Astrocyte (in vitro differentiated cells and primary cell): ENCODE measurements around the gene DCAF6. TPM values are rescaled to one million over a fixed set of nuclear protein-coding genes. Genes with fewer than 3 reads are reported as not detected.

ENCODE experiments used
- DNase-seq: peaks from one replicate; pipeline ENCODE4 v3.0.0-alpha.2; 2010; ENCODE audit warnings: low read depth
- FAIRE-seq: peaks from 2 replicates; lab custom pipeline; 2011; peaks lifted over from hg19 to GRCh38; lab: Jason Lieb, UNC
- H2AFZ ChIP-seq: 2 replicates; pipeline ENCODE4 v1.6.0; 2012; ENCODE audit warnings: low read depth, low read length, inconsistent platforms
- H3K27ac ChIP-seq: 2 replicates; pipeline ENCODE4 v1.5.1; 2011; ENCODE audit warnings: low read depth, low read length, inconsistent platforms
- H3K27me3 ChIP-seq: 2 replicates; pipeline ENCODE4 v1.6.0; 2011; ENCODE audit warnings: low read length, inconsistent platforms; ENCODE audit not compliant: insufficient read depth
- H3K36me3 ChIP-seq: 2 replicates; pipeline ENCODE4 v1.5.1; 2011; ENCODE audit warnings: low read length, inconsistent platforms; ENCODE audit not compliant: insufficient read depth
- H3K4me1 ChIP-seq: 2 replicates; pipeline ENCODE4 v1.5.1; 2011; ENCODE audit warnings: low read length, inconsistent platforms; ENCODE audit not compliant: insufficient read depth
- H3K4me2 ChIP-seq: 2 replicates; pipeline ENCODE4 v1.6.0; 2012; ENCODE audit warnings: low read length, inconsistent platforms
- H3K4me3 ChIP-seq: 2 replicates; pipeline ENCODE4 v1.5.1; 2011; ENCODE audit warnings: low read depth, mild to moderate bottlenecking, low read length, inconsistent platforms; ENCODE audit not compliant: insufficient read depth
- H3K79me2 ChIP-seq: 2 replicates; pipeline ENCODE4 v1.6.0; 2012; ENCODE audit warnings: mild to moderate bottlenecking, low read length, inconsistent platforms; ENCODE audit not compliant: insufficient read depth
- H3K9ac ChIP-seq: 2 replicates; pipeline ENCODE4 v1.6.0; 2012; ENCODE audit warnings: mild to moderate bottlenecking, low read length, inconsistent platforms
- H3K9me3 ChIP-seq: 2 replicates; pipeline ENCODE4 v1.5.1; 2012; ENCODE audit warnings: low read depth, mild to moderate bottlenecking, low read length, inconsistent platforms; ENCODE audit not compliant: insufficient read depth
- H4K20me1 ChIP-seq: 2 replicates; pipeline ENCODE4 v1.6.0; 2012; ENCODE audit warnings: low read length, inconsistent platforms; ENCODE audit not compliant: insufficient read depth
- H3K27ac Mint-ChIP-seq: one replicate; pipeline ENCODE4 v1.8.0; 2021; ENCODE audit warnings: mild to moderate bottlenecking, mixed read lengths; ENCODE audit not compliant: unreplicated experiment
- H3K27me3 Mint-ChIP-seq: one replicate; pipeline ENCODE4 v1.8.0; 2021; ENCODE audit warnings: low read depth, mixed read lengths; ENCODE audit not compliant: unreplicated experiment
- H3K36me3 Mint-ChIP-seq: one replicate; pipeline ENCODE4 v1.8.0; 2021; ENCODE audit warnings: low read depth, mixed read lengths; ENCODE audit not compliant: unreplicated experiment
- H3K4me1 Mint-ChIP-seq: one replicate; pipeline ENCODE4 v1.8.0; 2021; ENCODE audit warnings: low read depth, mixed read lengths; ENCODE audit not compliant: unreplicated experiment
- H3K4me3 Mint-ChIP-seq: one replicate; pipeline ENCODE4 v1.8.0; 2021; ENCODE audit warnings: mild to moderate bottlenecking, moderate library complexity, mixed read lengths; ENCODE audit not compliant: unreplicated experiment
- H3K9me3 Mint-ChIP-seq: one replicate; pipeline ENCODE4 v1.8.0; 2021; ENCODE audit warnings: mild to moderate bottlenecking, mixed read lengths; ENCODE audit not compliant: unreplicated experiment
- EZH2 ChIP-seq: IDR thresholded peaks from 2 replicates; pipeline ENCODE4 v1.6.1; 2012; ENCODE audit warnings: mild to moderate bottlenecking, low read length, inconsistent platforms; ENCODE audit not compliant: insufficient read depth
- total RNA-seq: library from RNA; stranded (reverse); gene quantifications from 2 replicates; pipeline ENCODE4 v1.2.1, GENCODE V29; 2021
- TF ChIP-seq, protein P1 (sequence below): IDR thresholded peaks from 2 replicates; pipeline ENCODE4 v1.5.1; 2011; ENCODE audit warnings: low read depth, mild to moderate bottlenecking, inconsistent platforms, low read length, moderate library complexity; ENCODE audit not compliant: insufficient read depth

DCAF6 gene
- total RNA-seq, 1 donor from 2014 or later: 57.4 TPM

DNA sequence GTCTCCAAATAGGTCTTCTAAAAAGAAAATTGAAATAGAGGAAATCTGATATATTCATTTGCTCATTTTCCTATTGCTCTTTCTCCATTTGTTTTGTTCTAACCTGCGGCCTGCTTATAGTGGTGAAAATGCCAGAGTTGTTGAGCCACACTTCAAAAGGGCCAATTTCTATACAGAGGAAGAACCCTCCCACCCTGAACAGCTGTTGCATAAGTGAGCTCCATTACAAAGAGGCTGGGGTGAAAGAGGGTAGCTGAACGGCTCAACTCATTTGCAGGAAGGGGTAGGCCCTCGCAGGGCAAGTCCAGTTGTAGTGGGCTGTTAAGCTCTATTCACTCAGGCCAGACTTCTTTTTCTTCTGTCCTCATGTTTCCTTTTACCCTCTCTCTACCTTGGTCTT, 31.3 kb upstream of the DCAF6 start:
- Histone ChIP-seq H3K4me3 (no peak overlapping the region), H3K4me1 (peaks cover 7% of the 10 kb centered on the region), H2AFZ (peak overlapping the region; percentile 46), H3K79me2 (no peaks in the 10 kb centered on the region), H4K20me1 (no peaks in the 10 kb centered on the region), H3K27ac (no peak overlapping the region), H3K9me3 (no peaks in the 10 kb centered on the region), H3K4me2 (peak overlapping the region; percentile 31), H3K9ac (no peak overlapping the region), H3K36me3 (no peaks in the 10 kb centered on the region), H3K27me3 (no peaks in the 10 kb centered on the region)
- Mint-ChIP-seq H3K36me3 (peaks cover 4% of the 10 kb centered on the region), H3K4me3 (no peak overlapping the region), H3K9me3 (peaks cover 3% of the 10 kb centered on the region), H3K27me3 (no peaks in the 10 kb centered on the region), H3K27ac (peak overlapping the region; percentile 75), H3K4me1 (peaks cover 25% of the 10 kb centered on the region)
- peak; percentile 39 for FAIRE-seq
- TF ChIP-seq EZH2: no peak
- TF ChIP-seq, protein P1, sequence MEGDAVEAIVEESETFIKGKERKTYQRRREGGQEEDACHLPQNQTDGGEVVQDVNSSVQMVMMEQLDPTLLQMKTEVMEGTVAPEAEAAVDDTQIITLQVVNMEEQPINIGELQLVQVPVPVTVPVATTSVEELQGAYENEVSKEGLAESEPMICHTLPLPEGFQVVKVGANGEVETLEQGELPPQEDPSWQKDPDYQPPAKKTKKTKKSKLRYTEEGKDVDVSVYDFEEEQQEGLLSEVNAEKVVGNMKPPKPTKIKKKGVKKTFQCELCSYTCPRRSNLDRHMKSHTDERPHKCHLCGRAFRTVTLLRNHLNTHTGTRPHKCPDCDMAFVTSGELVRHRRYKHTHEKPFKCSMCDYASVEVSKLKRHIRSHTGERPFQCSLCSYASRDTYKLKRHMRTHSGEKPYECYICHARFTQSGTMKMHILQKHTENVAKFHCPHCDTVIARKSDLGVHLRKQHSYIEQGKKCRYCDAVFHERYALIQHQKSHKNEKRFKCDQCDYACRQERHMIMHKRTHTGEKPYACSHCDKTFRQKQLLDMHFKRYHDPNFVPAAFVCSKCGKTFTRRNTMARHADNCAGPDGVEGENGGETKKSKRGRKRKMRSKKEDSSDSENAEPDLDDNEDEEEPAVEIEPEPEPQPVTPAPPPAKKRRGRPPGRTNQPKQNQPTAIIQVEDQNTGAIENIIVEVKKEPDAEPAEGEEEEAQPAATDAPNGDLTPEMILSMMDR: no peak
- DNase-seq: peak; percentile 30

DNA sequence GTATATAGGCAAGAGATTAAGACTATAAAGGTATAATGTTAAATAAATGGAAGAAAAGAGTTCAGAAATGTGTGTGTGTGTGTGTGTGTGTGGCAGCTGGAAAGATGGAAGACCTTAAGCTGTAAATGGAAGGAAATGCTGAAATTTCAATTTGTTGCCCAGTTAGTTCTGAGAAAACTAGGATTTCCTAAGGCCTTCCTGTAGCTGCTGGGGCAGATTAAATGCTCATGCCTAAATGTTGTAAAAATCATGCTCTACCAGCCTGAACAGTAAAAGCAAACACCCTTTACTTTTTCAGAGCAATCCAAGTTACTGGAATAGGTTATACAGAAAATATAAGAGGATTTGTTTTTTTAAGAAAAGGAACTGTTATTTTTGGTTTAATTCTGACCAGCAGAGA, 30.8 kb upstream of the DCAF6 start:
- H3K4me3 ChIP-seq: no peak overlapping the region
- H3K9me3 Mint-ChIP-seq: peaks cover 3% of the 10 kb centered on the region
- no peaks in the 10 kb centered on the region for H3K27me3 ChIP-seq
- no peak for FAIRE-seq
- TF ChIP-seq, protein P1: no peak
- DNase-seq: no peak
- H3K36me3 ChIP-seq: no peaks in the 10 kb centered on the region
- peaks cover 7% of the 10 kb centered on the region for H3K4me1 ChIP-seq
- no peak overlapping the region for H3K9ac ChIP-seq
- no peaks in the 10 kb centered on the region for H3K9me3 ChIP-seq
- no peak overlapping the region for H2AFZ ChIP-seq
- H3K4me1 Mint-ChIP-seq: peaks cover 28% of the 10 kb centered on the region
- H3K36me3 Mint-ChIP-seq: peaks cover 4% of the 10 kb centered on the region
- H3K4me3 Mint-ChIP-seq: no peak overlapping the region
- H3K27ac Mint-ChIP-seq: peak overlapping the region; percentile 75
- H3K27ac ChIP-seq: no peak overlapping the region
- no peaks in the 10 kb centered on the region for H4K20me1 ChIP-seq
- no peaks in the 10 kb centered on the region for H3K79me2 ChIP-seq
- no peak overlapping the region for H3K4me2 ChIP-seq
- no peaks in the 10 kb centered on the region for H3K27me3 Mint-ChIP-seq

DNA sequence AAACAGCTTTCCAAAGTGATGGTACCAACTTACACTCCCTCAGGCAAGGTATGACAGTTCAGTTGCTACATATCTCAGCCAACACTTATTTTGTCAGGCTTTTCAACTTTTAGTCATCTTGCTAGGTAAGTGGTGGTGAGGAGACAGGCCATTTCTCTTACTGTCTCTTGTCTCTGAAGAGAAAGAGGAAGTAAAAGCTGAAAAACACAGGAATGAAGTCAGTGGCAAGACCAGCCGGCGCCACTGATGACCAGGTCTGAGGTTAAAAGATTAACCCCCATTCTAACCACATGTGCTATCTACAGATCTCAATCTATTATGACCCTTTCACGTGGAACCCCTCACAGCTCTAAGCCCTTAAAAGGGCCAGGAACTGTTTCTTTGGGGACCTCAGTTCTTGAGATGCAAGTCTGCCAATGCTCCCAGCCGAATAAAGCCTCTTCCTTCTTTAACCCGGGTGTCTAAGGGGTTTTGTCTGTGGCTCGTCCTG, 26.7 kb upstream of the DCAF6 start:
- no peak overlapping the region for H3K27ac ChIP-seq
- H3K27me3 ChIP-seq: no peaks in the 10 kb centered on the region
- H3K9me3 ChIP-seq: no peaks in the 10 kb centered on the region
- no peak for TF ChIP-seq EZH2
- TF ChIP-seq, protein P1: no peak
- no peak overlapping the region for H3K4me2 ChIP-seq
- no peak overlapping the region for H3K27ac Mint-ChIP-seq
- peaks cover 8% of the 10 kb centered on the region for H3K36me3 Mint-ChIP-seq
- peaks cover 13% of the 10 kb centered on the region for H3K4me1 Mint-ChIP-seq
- no peak overlapping the region for H3K9ac ChIP-seq
- no peak overlapping the region for H2AFZ ChIP-seq
- H3K4me3 Mint-ChIP-seq: no peak overlapping the region
- no peak for DNase-seq
- no peaks in the 10 kb centered on the region for H3K27me3 Mint-ChIP-seq
- no peaks in the 10 kb centered on the region for H4K20me1 ChIP-seq
- FAIRE-seq: no peak
- peaks cover 2% of the 10 kb centered on the region for H3K4me1 ChIP-seq
- peaks cover 3% of the 10 kb centered on the region for H3K9me3 Mint-ChIP-seq
- H3K79me2 ChIP-seq: no peaks in the 10 kb centered on the region
- H3K36me3 ChIP-seq: no peaks in the 10 kb centered on the region
- H3K4me3 ChIP-seq: no peak overlapping the region
